ENCODE measurements around the gene BRD3OS.

DNA sequence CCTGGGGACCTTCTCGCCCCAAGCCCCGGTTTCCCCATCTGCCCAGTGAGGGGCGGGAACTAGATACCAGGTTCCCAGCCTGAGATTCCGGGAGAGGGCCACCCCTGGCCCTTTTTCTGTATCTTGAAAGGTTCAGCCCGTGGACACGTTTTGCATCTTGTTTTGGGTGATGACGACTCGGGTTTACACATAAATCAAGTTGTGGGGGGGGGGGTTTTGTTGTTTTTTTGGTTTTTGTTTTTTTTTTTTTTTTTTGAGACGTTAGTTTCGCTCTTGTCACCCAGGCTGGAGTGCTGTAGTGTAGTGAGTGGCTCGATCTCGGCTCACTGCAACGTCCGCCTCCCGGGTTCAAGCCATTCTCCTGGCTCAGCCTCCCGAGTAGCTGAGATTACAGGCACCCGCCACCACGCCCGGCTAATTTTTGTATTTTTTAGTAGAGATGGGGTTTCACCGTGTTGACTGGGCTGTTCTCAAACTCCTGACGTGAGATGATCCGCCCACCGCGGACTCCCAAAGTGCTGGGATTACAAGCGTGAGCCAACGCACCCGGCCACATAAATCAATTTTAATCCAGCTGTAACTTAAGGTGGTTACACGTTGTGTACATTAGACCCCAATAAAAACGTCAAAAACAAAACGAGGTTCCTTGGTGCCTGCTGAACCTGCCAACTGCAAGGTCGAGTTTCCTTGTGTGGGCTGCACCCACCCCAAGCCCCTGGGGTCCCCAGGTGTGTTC, 43.6 kb downstream of the BRD3OS start:
- TF ChIP-seq, protein P1, sequence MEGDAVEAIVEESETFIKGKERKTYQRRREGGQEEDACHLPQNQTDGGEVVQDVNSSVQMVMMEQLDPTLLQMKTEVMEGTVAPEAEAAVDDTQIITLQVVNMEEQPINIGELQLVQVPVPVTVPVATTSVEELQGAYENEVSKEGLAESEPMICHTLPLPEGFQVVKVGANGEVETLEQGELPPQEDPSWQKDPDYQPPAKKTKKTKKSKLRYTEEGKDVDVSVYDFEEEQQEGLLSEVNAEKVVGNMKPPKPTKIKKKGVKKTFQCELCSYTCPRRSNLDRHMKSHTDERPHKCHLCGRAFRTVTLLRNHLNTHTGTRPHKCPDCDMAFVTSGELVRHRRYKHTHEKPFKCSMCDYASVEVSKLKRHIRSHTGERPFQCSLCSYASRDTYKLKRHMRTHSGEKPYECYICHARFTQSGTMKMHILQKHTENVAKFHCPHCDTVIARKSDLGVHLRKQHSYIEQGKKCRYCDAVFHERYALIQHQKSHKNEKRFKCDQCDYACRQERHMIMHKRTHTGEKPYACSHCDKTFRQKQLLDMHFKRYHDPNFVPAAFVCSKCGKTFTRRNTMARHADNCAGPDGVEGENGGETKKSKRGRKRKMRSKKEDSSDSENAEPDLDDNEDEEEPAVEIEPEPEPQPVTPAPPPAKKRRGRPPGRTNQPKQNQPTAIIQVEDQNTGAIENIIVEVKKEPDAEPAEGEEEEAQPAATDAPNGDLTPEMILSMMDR (IDR thresholded peaks at IDR 0.05; ENCODE audit: insufficient read depth, low read depth, low read length), result no peak
- TF ChIP-seq EZH2 (IDR thresholded peaks at IDR 0.05; ENCODE audit: insufficient read depth, low read length), result no peak

All from astrocyte (in vitro differentiated cells and primary cell).